8988T (cell line): Measurements from ENCODE around the gene CHCT1.
"Not testable (repeated sequence)": the region's sequence is repeated elsewhere in the genome, so short reads cannot be mapped to it uniquely, and the experiment has no call there.

Source experiments
- DNase-seq: peaks from one replicate; pipeline ENCODE4 v3.0.0; 2011

The CHCT1 gene

DNA sequence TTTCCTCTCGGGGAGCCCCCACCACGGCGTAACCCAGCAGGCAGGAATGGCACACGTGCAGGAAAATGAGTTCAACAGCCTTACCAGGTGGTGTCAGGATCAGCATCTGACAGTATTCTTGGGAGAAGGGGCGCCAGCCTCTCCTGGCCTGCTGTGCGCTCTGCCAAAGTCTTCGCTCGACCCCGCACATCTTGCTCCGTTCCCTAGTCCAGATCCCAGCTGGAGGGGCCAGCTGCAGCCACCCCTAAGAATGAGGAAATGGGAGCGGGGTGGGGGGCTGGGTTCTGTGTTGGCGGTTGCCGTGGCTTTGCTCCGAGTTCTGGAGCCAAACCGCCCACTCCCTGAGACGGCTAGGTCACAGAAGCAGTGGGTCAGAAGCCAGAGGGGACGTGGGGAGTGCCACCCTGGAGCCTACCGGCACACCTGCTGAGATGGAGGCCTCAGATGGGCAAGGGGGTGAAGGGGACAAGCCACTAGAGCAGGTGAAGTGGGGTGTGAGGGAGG lies at the start of gene CHCT1:
CHCT1 (plus strand) TSS at position 328 of the 504 bp plus-strand sequence; CDS start at position 432, 104 bp downstream.
- no peak for DNase-seq

DNA sequence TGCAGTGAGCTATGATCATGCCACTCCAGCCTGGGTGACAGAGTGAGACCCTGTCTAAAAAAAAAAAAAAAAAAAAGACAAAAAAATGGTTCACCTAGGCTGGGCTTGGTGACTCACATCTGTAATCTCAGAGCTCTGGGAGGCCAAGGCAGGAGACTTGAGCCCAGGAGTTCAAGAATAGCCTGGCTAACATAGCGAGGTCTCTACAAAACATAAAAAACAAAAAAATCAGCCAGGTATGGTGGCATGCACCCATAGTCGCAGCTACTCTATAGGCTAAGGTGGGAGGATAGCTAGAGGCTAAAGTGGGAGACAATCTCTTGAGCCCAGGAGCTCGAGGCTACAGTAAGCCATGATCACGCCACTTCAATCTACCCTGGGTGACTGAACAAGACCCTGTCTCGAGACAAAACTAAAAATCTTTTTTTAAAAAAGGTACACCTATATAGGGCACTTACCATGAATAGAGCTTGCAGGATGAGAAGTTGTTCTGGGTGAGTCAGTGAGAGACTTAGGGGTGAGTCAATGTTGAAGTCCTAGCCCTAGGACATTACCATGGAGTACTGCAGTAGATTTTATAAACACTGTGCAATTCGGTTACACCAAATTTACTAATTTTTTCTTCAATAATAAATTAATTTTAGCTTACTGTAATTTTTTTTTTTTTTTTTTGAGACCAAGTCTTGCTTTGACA lies 49.4 kb upstream of the CHCT1 start:
- DNase-seq, result no peak

DNA sequence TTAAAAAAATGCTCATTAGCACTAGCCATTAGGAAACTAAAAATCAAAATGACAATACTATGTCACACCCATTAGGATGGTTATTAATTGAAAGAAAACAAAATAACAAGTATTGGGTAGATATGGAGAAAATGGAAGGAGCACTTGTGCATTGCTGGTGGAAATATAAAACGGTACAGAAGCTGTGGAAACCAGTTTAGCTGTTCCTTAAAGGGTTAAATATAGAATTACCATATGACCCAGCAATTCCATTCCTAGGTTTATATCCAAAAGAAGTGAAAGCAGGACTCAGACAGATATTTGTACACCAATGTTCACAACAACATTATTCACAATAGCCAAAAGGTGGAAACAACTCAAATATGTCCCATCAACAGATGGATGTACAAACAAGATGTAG lies 44.1 kb upstream of the CHCT1 start:
- DNase-seq, result not testable (repeated sequence)

DNA sequence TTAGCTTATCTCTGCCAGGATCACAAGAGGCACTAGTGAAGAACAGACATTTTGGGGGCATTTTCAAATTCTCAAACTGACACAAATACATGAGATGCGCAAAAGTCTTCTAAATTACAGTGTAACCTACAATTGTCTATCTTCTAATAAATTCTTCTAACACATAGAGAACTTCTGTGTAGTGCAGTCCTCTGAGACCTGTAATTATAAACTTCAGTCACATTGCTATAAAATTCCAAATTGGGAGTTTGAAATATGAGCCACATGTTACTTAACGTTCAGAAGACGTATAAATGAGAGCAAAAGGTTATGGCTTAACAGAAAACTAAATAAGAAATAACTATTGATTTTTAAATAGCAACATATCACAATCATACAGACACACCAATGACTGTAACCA lies 42.8 kb upstream of the CHCT1 start:
- DNase-seq, result not testable (repeated sequence)

DNA sequence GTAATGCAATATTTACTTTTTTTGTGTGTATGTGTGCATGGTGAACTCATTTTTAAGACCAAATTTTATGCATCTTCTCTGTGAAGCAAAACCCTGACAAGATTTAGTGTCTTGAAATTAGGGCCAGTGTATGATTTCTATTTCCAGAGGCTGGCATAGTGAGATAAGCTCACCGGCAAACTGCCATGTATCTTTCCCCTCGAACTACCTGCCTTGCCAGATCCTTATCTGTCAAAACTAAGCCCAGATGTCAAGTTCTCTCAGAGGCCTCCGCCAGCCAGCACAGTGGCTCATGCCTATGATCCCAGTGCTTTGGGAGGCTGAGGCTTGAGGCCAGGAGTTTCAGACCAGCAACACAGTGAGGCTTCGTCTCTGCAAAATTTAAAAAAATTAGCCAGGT lies 40.3 kb upstream of the CHCT1 start:
- DNase-seq, result no peak

DNA sequence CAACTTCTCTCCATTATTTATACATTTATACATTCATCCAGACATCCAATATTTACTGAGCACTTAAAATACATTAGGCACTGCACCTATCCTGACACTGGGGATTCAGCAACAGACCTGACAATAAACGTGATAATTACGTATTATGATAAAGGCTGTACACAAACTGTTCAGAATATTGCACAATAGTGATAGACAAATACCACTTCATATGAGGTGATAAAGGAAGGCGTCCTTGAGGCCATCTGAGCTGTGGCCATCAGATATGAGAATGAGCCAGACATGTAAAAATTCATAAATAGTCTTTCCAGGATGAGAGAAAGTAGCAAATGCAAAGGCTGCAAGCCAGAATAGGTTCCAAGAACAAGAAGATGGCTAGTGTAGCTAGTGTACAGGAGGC lies 38.9 kb upstream of the CHCT1 start:
- no peak for DNase-seq

DNA sequence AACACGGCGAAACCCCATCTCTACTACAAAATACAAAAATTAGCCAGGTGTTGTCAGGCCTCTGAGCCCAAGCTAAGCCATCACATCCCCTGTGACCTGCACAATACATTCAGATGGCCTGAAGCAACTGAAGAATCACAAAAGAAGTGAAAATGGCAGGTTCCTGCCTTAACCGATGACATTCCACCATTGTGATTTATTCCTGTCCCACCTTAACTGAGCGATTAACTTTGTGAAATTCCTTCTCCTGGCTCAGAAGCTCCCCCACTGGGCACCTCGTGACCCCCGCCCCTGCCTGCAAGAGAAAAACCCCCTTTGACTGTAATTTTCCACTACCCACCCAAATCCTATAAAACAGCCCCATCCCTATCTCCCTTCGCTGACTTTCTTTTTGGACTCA lies 37.4 kb upstream of the CHCT1 start:
- DNase-seq, result not testable (repeated sequence)

DNA sequence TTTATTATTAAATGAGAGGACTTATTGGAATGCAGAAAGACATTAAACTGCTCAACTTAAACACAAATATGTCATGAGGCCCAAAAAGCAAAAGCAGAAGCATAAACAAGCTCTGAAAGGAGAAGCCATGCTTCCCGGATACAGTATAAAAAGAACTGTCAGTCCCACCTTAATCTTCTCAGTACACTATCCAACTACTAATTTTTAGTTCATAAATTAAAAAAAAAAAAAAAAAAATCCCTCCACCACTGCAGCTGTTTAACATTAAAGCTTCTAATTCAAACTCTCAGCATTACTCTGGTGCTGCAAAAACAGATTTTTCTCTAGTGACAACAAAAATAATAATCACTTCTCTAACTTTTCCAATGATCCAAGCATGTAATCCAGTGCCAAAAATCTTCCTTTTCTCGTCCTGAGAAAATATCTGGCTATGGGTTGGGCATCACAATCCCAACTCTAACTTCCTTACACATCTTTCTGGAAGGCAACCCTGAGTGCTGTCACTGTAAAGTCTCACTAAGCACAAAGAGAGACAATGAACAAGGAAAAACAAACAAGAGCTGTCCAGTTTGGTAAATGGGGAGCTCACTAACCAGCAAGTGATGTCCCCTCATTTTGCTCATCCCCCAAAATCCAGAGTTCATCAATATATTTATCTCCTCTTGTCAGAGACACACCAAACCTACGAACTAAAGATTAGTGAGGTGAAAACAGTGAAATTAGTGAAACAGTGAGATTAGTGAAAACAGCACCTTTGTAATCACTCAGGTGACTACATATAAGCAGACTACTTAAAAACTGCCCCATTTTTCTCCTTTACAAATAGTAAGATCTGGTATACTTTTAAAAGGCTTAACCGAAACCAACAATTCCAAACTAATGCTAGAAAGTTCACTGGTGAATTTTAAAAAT lies 35.9 kb upstream of the CHCT1 start:
- DNase-seq, result no peak

DNA sequence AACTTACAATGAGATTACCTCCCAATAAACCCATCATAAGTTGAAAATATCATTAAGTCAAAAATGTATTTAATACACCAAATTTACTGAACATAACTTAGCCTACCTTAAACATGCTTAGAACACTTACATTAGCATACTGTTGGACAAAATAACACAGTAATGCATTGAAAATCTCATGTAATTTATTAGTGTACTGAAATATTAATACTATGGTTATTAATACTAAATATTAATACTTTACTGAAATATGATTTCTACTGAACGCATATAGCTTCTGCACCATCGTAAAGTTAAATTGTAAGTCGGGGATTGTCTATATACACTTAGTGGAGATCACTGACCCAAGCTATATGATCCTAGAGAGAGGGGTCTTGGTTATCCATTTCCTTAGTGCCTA lies 34.6 kb upstream of the CHCT1 start:
- no peak for DNase-seq

DNA sequence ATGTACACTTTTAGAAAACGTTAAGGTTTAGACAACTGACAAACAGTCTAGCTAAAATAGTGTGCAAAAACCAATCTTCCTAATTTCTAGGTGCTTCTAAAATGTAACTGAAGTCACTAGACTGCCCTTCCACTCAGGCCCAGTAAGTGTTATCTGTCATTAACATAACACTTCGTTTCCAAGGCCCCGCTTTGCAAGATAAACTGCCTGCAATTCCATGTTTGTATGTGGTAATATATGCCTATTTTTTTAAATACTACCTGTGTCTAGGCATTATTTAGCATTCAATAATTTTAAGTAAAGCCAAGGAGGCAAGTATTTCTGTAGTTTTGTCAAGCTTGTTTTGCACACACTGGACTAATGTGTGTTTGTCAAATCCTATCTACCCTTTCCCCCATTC lies 33.5 kb upstream of the CHCT1 start:
- no peak for DNase-seq

DNA sequence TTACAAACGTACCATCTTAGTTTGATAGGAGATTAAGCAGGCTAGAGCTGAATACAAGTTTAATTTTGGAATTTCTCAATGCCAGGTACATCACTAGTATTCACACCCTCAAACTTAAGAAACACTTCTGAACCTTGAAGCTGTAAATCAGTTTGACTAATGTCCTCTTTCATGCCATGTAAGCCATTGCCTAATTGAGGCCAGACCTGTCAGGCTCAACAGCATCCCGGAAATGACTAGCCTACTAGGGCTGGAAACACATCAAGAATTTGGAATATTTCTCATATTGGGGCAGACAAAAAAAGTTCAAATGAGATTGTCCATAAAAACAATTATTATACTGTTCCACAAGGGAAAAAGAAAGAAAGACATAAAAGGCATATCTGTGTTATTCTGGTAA lies 32.1 kb upstream of the CHCT1 start:
- no peak for DNase-seq

DNA sequence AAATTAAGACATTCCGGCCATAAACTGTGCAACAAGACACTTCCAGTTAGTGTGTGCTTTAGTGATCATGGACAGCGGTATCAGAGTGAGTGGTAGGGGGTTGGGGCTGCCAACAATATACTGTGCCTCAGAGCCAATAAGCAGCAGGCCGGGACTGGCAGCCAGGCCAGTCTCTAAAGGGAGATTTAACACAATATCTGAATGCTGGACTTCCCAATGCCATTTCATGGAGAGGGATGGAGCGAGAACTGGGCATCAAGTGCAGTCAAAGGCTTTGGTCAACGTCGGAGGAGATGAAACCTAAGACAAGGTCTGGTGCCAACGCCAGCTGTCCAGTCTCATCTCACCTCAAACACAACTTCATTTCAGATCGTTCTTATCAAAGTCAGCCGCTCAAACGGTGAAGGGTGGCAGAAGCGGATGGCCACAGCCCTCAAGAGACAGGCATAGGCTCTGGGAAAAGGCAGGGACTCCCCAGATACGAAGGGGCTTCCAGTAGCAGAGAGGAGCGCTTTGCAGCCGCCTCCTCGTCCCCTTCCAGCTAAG lies 31.3 kb upstream of the CHCT1 start:
- DNase-seq, result no peak

DNA sequence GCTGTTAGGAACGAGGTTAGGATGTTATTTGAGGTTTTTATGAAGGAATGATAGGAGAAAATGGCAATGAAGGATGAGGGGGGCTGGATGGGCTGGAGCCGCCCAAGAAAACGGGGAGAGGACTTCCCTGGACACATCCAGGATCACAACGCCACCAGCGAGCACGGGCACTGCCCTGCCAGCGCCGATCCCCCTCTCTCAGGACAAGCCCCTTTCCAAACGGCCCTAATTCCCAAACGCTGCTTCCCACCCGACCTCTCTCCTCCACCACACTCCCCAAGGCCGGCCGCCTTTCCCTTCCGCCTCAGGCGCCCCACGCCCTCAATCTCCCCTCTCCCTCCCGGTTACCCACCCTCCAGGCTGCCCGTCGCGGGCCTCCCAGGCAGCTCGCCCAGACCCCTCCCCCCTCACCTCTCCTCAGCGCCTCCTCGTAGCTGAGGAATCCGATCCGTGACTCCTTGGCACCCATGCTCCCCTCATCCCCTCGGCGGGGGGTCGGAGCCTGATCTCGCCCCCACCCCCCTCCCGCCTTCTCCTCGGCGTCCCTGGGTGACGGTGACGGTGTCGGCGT lies 30.7 kb upstream of the CHCT1 start:
- DNase-seq, result no peak

DNA sequence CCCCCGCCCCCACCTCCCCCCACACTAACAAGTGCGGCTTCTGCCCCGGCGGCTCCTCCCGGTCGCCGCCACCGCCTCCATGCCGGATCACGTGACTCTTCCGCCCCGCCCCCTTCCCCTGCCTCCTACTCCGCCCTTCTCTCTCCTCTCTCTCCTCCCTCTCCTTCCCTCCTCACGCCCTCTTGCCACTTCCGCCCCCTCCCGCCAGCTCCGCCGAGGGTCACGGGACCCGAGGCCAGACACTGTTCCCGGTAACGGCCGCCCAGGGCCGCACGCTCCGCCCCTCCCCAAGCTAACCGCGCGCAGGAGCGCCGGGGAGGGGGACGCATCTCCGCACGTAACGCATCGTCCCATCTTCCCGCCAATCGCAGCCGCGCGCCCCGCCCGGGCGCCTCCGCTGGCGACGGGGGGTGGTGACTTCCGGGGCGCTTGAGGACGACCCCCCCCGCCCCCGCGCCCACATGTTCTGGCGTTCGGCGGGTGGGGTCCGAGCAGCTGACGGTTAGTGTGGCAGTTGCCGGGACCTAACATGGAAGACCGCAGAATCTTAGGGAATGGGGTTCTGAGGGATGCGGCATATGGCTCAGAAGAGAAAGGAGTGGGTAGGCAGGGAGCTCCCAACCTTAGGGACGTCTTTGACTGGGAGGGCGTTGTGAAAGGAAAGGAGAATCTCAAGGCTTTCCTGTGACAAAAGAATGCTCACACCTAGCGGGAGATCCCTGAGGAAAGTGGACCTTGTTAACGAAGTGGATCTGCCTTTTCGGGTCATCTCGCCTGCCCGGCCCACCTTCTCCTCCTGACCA lies 30.0 kb upstream of the CHCT1 start, which contains the start of gene USP32:
USP32 (minus strand) TSS at position 92 of the 803 bp plus-strand sequence. CDS start 194 bp downstream, outside the sequence.
- peak; percentile 53 for DNase-seq

DNA sequence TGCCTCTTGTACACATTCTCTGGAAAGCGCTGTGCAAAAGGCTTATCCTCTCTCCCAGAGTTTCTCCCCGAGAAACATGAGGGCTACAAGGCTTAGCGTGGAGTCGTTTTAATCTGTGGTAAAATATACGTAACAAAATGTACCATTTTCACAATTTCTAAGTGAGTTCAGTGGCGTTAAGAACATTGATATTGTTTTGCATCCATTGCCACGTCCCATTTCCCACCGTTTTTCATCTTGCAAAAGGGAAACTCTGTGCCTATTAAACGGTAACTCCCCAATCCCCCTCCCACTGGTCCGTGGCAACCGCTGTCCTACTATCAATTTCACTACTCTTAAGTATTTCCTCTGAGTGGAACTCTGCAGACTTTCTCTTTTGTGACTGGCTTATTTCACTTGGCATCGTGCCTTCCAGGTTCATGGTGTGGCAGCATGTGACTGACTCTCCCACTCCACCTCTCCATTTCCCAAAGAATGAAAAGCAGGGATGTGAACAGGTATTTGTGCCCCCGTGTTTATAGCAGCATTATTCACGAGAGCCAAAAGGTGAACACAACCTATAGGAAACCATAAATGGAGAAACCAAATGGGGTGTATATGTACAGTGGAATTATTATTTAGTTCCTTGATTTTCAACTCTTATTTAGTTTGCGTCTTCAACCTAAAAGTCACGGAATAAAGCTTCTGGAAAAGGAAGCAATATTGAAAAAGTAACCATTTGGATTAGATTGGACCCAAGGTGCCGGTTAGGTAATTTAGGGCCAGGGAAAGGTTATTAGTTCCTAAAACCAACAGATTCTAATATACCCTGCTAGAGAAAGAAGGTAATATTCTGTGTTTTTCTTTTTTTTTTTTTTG lies 29.2 kb upstream of the CHCT1 start:
- no peak for DNase-seq

DNA sequence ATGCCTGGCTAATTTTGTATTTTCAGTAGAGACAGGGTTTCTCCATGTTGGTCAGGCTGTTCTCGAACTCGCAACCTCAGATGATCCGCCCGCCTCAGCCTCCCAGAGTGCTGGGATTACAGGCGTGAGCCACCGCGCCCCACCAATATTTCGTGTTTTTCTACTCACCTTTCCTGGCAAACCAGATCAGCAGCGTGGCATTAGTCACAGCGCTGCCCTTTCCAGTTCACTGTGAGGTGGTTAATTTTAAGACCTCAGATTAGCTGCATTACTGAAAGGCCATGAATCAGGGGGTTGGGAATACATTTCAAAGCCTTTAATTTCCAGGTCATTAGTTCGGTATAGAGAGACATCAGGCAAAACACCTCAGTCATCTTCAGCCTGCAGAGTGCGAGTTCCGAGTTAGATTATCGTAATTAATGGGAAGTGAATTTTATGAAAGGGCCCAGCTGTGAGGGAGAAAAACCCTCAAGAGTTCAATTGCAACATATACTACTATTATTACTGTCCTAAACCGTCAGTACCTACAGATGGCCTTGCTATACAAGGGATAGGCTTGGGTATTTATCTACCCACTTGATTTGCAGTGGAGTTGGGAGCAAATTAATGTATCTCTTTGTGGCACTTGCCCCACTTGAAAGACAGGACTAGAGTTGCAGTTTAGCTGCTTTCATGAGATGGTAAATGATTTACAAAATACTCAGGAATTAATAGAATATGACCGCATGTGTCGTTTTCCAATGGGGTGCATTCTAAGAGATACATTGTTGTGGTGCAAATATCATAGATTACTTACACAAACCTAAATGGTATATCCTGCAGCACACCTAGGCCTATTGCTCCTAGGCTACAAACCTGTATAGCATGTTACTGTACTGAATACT lies 28.2 kb upstream of the CHCT1 start:
- DNase-seq, result no peak

DNA sequence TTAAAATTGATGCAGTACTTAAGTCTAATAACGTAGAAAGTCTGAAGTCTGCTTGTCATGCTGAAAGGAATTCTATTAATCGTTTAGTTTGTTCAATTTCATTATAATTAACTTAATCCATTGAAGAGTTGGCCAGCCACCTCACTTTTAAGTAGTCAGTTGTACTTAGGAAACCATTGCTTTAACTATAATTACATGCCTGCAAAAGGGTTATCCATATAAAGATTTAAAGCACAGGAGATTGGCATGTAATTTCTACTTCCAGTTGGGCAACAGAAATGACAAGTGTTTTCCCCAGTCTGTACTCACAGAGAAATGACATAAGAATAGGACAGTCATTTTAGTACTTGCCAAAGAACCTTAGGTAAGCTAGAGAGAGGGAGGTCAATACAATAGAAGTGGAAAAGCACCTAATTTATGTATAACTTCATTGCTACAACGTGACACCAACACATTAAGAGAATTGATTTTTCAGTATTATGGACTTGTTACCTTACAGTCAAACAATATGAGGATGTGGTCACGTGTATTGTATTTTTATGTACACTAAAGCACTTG lies 26.7 kb upstream of the CHCT1 start:
- DNase-seq, result no peak

DNA sequence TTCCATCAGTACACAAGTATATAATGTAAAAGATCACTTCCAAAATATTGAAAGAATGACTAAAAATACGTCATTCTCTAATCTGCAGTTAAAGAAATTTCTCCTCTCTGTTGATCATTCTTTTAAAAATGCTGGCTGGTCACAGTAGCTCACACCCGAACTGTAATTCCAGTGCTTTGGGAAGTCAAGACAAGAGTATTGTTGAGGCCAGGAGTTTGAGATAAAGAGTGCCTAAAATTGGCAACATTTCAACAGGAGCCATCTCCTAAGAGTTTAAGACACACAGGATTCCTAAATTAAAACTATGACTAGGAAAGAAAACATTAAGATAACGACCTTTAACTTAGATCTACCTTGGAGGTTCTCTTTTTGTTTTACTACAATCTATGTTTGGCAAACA lies 25.9 kb upstream of the CHCT1 start:
- DNase-seq, result no peak

DNA sequence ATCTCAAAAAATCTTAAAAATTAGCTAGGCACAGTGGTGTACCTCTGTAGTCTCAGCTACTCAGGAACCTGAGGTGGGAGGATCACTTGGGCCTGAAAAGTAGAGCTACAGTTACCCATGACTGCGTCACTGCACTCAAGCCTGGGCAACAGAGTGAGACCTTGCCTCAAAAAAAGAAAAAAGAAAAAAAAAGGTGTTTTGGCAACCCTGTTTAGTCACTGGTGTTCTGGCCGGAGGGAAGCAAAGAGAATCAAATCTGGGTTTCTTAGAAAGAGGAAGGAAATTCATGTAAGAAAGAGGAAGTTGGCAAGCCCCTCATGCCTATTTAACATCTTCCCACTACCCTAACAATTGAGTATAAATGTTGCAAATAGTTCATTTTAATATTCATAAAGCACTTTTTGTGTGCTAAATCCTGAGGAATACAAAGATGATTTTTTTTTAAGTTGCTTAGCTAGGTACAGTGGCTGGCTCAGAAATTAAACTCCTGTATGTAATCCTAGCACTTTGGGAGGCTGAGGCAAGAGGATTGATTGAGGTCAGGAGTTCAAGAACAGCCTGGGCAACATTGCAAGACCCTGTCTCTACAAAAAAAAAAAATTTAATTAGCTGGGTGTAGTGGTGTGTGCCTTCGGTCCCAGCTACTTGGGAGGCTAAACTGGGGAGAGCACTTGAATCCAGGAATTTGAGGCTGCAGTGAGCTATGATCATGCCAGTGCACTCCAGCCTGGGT lies 23.9 kb upstream of the CHCT1 start:
- no peak for DNase-seq
